Natural killer cell (primary cell): ENCODE data around the gene SLC6A6. TPM values are rescaled to one million over a fixed set of nuclear protein-coding genes. Genes with fewer than 3 reads are reported as not detected.
"Not testable (repeated sequence)": the region's sequence is repeated elsewhere in the genome, so short reads cannot be mapped to it uniquely, and the experiment has no call there.

Experiments
- ATAC-seq, 3 donors: fragments of 150-1000 bp in 2 of 3; fragments of 200-7000 bp in 1 of 3; cut with Tn5 transposase; 1 replicate in 1 of 3; 2 replicates in 2 of 3; pipeline ENCODE4 v1.10.0; 2021; ENCODE audit warnings: mild to moderate bottlenecking in 2 of 3, moderate library complexity in 2 of 3
- DNase-seq, 2 donors: peaks; one replicate each; pipeline versions ENCODE4 v3.0.0 to v3.0.0-alpha.2; 2013 to 2021; ENCODE audit warnings: mixed read lengths in 1 of 2
- H3K27ac ChIP-seq: one replicate; pipeline ENCODE4 v1.5.1; 2013; ENCODE audit warnings: mild to moderate bottlenecking, low read length
- H3K27me3 ChIP-seq: one replicate; pipeline ENCODE4 v1.6.1; 2013; ENCODE audit warnings: low read length; ENCODE audit not compliant: control insufficient read depth, insufficient read depth
- H3K36me3 ChIP-seq: one replicate; pipeline ENCODE4 v1.6.1; 2013; ENCODE audit warnings: low read length; ENCODE audit not compliant: control insufficient read depth, insufficient read depth
- H3K4me1 ChIP-seq: one replicate; pipeline ENCODE4 v1.6.1; 2013; ENCODE audit warnings: low read length; ENCODE audit not compliant: control insufficient read depth, insufficient read depth
- H3K4me3 ChIP-seq: one replicate; pipeline ENCODE4 v1.5.1; 2013; ENCODE audit warnings: low read length
- H3K9me3 ChIP-seq: one replicate; pipeline ENCODE4 v1.6.1; 2013; ENCODE audit warnings: low read length; ENCODE audit not compliant: control insufficient read depth, insufficient read depth
- H3K27ac Mint-ChIP-seq, 2 donors: one replicate each; pipeline ENCODE4 v1.8.0; 2022; ENCODE audit warnings: mild to moderate bottlenecking in 2 of 2, mixed read lengths in 2 of 2, moderate library complexity in 1 of 2
- H3K27me3 Mint-ChIP-seq, 2 donors: one replicate each; pipeline ENCODE4 v1.8.0; 2022; ENCODE audit warnings: low read depth in 2 of 2, mixed read lengths in 2 of 2
- H3K36me3 Mint-ChIP-seq: one replicate; pipeline ENCODE4 v1.8.0; 2022; ENCODE audit warnings: mixed read lengths
- H3K4me1 Mint-ChIP-seq, 2 donors: one replicate each; pipeline ENCODE4 v1.8.0; 2022; ENCODE audit warnings: mixed read lengths in 2 of 2
- H3K4me3 Mint-ChIP-seq: one replicate; pipeline ENCODE4 v1.8.0; 2022; ENCODE audit warnings: mild to moderate bottlenecking, moderate library complexity, mixed read lengths
- H3K9me3 Mint-ChIP-seq, 2 donors: one replicate each; pipeline ENCODE4 v1.8.0; 2022; ENCODE audit warnings: mixed read lengths in 2 of 2
- CTCF ChIP-seq: fragments of 200-600 bp; IDR thresholded peaks from one replicate; pipeline ENCODE4 v1.8.0; 2022; ENCODE audit warnings: antibody characterized with exemption
- whole genome bisulfite sequencing: methylation state at CpG from one replicate; pipeline ENCODE4 v1.1.7; 2013; ENCODE audit warnings: missing lambda C conversion rate; ENCODE audit not compliant: insufficient coverage; 5-methylcytosine and 5-hydroxymethylcytosine counted together
- intact Hi-C: fragments of 100-400 bp; cut with micrococcal nuclease; formaldehyde crosslinking; loops from one replicate; pipeline ENCODE4 v1.14.2; 2022
- total RNA-seq, 4 donors: library from RNA; stranded (reverse); fragments of 120-200 nt in 1 of 4; gene quantifications; one replicate each; pipeline versions ENCODE4 v1.2.3 to v1.2.4, GENCODE V29; 2013 to 2022

The SLC6A6 gene
- total RNA-seq, 3 donors from 2014 or later (not counting 1 experiment from before 2014, with no cell fraction given): 43.7 to 55.4 (median 50.1) TPM

- Histone ChIP-seq H3K4me3 (no peak overlapping the region), H3K27ac (no peak overlapping the region), H3K4me1 (peaks cover 47% of the 10 kb centered on the region), H3K27me3 (no peaks in the 10 kb centered on the region), H3K9me3 (no peaks in the 10 kb centered on the region), H3K36me3 (no peaks in the 10 kb centered on the region)
- Mint-ChIP-seq H3K27me3 (no peaks in the 10 kb centered on the region), H3K36me3 (no peaks in the 10 kb centered on the region), H3K9me3 (no peaks in the 10 kb centered on the region), H3K4me1 (peaks cover 27 to 54% of the 10 kb centered on the region in 2 donors), H3K4me3 (no peak overlapping the region), H3K27ac (no peak overlapping the region)
- no peak for TF ChIP-seq CTCF
- no peak for ATAC-seq
- intact Hi-C loops: no loop called here
- no peak for DNase-seq
- WGBS: 88% methylated on average over 2 of the region's 3 CpGs
Measured at GRCh38 chr3:14406766-14407165, 4.4 kb downstream of the SLC6A6 start.

GRCh38 chr3:14407203-14407602 lies 4.8 kb downstream of the SLC6A6 start:
- Mint-ChIP-seq H3K4me3 (no peak overlapping the region), H3K27me3 (no peaks in the 10 kb centered on the region), H3K36me3 (no peaks in the 10 kb centered on the region), H3K27ac (peak overlapping the region in 1 of 2 donors; percentile 34), H3K4me1 (peaks cover 27 to 51% of the 10 kb centered on the region in 2 donors), H3K9me3 (no peaks in the 10 kb centered on the region)
- peaks cover 43% of the 10 kb centered on the region for H3K4me1 ChIP-seq
- 95% methylated on average over 5 of the region's 5 CpGs for WGBS
- no peak for TF ChIP-seq CTCF
- DNase-seq (no peak), ATAC-seq (no peak)
- no peaks in the 10 kb centered on the region for H3K9me3 ChIP-seq
- H3K36me3 ChIP-seq: peaks cover 2% of the 10 kb centered on the region
- no peak overlapping the region for H3K27ac ChIP-seq
- no peak overlapping the region for H3K4me3 ChIP-seq
- no peaks in the 10 kb centered on the region for H3K27me3 ChIP-seq
- intact Hi-C loops: no loop called here

GRCh38 chr3:14409779-14410063 lies 7.3 kb downstream of the SLC6A6 start:
- H3K4me1 ChIP-seq: peaks cover 28% of the 10 kb centered on the region
- whole genome bisulfite sequencing: 90% methylated on average over 6 of the region's 6 CpGs
- H3K27ac Mint-ChIP-seq: not testable (repeated sequence)

GRCh38 chr3:14410106-14410502 lies 7.7 kb downstream of the SLC6A6 start:
- H3K4me1 Mint-ChIP-seq: peaks cover 26 to 37% of the 10 kb centered on the region in 2 donors
- no peak overlapping the region for H3K4me3 Mint-ChIP-seq
- H3K4me1 ChIP-seq: peaks cover 24% of the 10 kb centered on the region
- 87% methylated on average over 4 of the region's 5 CpGs for WGBS
- H3K36me3 Mint-ChIP-seq: no peaks in the 10 kb centered on the region
- no peak overlapping the region for H3K4me3 ChIP-seq
- no peaks in the 10 kb centered on the region for H3K27me3 Mint-ChIP-seq
- H3K27ac Mint-ChIP-seq: peak overlapping the region in 1 of 2 donors; percentile 41
- no peak for ATAC-seq
- H3K9me3 ChIP-seq: no peaks in the 10 kb centered on the region
- intact Hi-C loops: no loop called here
- no peak for DNase-seq
- no peaks in the 10 kb centered on the region for H3K27me3 ChIP-seq
- H3K36me3 ChIP-seq: peaks cover 2% of the 10 kb centered on the region
- TF ChIP-seq CTCF: no peak
- no peaks in the 10 kb centered on the region for H3K9me3 Mint-ChIP-seq
- no peak overlapping the region for H3K27ac ChIP-seq

More at GRCh38 chr3:14409779-14410063, 7.3 kb downstream of the SLC6A6 start:
- ATAC-seq, H3K27ac ChIP-seq, DNase-seq, intact Hi-C loops, H3K36me3 ChIP-seq, H3K4me3 ChIP-seq, H3K9me3 ChIP-seq, H3K9me3 Mint-ChIP-seq, H3K27me3 Mint-ChIP-seq, H3K4me3 Mint-ChIP-seq, H3K36me3 Mint-ChIP-seq, H3K27me3 ChIP-seq: not testable (repeated sequence)
- H3K4me1 Mint-ChIP-seq: peaks cover 22 to 33% of the 10 kb centered on the region in 2 donors
